Suprapubic skin (tissue), 3 donors: ENCODE data around the gene EPC2.

Source experiments
- CTCF ChIP-seq, 2 donors: fragments of 200-600 bp in 1 of 2; fragments of 450-650 bp in 1 of 2; sonication (generic) in 1 of 2; IDR thresholded peaks; one replicate each; pipeline ENCODE4 v1.5.1; 2016 to 2019; ENCODE audit warnings: antibody characterized with exemption in 2 of 2, mild to moderate bottlenecking in 1 of 2, moderate library complexity in 1 of 2
- EP300 ChIP-seq: sonication (generic); formaldehyde crosslinking; IDR thresholded peaks from one replicate; pipeline ENCODE4 v1.6.1; 2017; ENCODE audit warnings: antibody characterized with exemption
- POLR2A ChIP-seq, 2 donors: fragments of 450-650 bp; IDR thresholded peaks; one replicate each; pipeline ENCODE4 v1.6.1; 2017; ENCODE audit warnings: antibody characterized with exemption in 2 of 2, mild to moderate bottlenecking in 2 of 2, moderate library complexity in 2 of 2

GRCh38 chr2:148816176-148816575 is 171.6 kb downstream of the EPC2 start:
- TF ChIP-seq CTCF (IDR thresholded peaks at IDR 0.05) (no peak), POLR2A (IDR thresholded peaks at IDR 0.05) (no peak), EP300 (no peak)
